HG02642 (cell line): ENCODE results near the gene MTUS2.

Experiments
- ATAC-seq: cut with Tn5 transposase; IDR thresholded peaks from one replicate; pipeline ENCODE4 v1.9.1; 2021; ENCODE audit warnings: mild to moderate bottlenecking; ENCODE audit not compliant: unreplicated experiment, poor library complexity

Gene MTUS2

DNA sequence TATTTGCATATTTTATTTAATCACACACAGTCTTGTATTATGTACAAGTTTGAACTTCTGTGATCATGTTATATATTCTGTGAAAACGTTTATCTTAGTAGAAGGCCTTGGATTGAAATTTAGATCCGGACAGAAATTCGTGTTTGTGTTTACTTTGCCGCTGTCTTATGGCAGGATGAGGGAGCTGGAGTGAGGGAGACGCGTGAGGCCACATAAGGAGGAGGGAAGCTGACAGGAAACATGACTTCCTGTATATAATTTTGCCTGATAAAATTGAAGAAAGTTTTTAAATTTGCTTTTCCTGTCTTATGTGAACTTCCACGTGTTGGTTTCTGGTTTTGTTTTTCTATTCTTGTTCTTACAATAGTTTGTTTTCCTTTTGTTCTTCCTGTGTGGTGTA, 200.2 kb downstream of the MTUS2 start:
- ATAC-seq: no peak

DNA sequence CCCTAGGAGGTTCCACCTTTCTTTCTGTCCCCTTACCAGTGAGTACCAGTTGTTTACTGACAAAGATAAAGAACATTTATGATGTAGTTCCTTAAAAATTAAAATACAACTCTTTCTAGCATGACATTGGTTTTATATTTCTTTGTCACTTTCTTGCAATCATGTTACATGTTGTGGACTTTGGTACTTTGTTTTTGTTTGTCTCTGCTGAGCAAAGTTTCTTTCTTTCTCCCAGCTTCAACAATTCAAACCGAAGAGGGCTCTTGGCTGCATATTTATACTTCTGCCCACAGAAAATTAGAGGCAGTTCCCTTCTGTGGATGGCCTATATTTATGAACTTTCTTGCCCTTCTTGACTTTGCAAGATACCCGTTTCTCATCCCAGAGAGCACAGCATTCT, 201.2 kb downstream of the MTUS2 start:
- no peak for ATAC-seq

DNA sequence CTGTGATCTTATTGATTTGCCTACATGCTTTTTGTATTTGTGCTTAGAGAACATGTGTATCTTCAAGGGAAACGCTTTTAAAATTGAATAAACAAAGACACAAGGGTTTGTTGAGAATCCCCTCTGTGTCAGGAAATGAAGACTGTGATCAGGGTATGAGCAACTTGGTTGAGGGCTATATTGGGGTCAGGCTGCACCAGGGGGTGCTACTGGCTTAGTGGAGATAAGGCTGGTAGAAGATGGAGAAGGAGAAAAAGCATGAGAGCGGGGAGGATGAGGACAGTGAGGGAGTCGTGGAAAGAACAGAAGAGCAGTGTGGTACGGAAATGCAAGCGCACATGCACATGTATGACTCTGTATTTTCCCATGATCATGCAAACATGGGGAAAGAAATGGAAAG, 201.6 kb downstream of the MTUS2 start:
- no peak for ATAC-seq

DNA sequence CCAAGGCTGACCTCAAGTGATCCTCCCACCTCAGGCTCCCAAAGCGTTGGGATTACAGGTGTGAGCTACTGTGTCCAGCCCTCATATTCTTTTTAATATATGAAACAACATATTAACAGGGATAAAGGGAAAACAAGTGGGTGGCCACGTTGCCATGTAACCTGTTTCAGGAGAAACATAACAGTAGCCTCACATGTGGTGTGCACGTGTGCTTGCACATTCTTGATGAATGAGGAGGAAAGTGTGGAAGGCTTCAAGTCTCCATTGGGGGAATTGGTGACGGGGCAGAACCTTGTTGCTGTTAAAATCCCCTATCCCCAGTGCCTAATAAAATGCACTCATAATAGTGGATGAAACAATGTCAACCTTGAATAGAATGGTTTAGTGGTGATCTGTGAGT, 202.3 kb downstream of the MTUS2 start:
- ATAC-seq: no peak

DNA sequence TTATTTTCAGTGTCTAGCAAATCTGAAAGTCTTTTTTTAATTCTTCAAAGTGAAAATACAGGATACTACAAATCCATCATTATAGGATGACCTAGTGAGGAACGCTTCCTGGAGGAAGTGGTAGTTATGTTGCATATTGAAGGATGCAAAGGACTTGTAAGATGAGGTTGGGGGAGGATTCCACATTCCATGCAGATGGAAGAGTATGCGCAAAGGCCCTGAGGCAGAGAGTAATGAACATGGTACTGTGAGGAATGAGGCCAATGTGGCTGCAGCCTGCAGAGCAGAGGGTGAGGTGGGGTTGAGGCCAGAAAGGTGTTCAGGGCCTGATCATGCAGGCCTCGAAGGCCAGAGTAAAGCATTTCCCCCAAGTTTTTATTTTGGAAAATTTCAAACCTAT, 202.8 kb downstream of the MTUS2 start:
- ATAC-seq: no peak

DNA sequence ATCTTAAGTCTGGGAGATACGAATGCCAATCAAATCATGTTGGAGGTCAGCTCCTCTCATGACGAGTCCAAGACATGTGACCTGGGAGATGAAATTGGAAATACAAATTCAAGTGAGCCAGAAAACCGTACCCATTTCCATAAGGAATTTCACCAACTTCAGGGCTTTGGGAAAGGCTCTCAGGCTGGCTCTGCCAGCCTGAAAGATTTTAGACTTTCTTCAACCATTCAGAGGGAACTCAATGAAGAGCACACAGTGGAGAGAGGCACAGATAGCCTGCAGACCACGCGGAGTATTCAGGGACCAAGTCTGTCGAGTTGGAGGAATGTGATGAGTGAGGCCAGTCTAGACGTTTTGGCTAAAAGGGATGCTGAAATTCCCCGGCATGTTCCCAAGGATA, 204.6 kb downstream of the MTUS2 start:
- ATAC-seq: no peak

DNA sequence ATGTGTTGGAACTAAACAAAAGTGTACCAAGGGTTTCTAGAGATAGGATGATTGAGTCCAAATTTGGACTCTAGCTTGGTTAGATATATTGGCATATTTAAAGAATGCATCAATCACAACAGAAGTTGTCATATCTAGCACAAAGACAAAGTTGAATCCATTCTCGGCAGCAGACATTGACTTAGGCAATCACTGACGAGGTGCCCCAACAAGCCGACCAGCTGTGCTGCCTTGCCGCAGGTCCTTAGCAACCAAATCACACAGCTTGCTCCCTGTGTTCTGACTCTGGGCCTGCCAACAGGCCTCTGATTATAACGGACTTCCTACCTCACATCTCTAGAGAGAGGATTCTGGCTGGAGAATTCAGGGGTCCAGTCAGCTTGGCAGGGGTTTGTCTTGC, 208.7 kb downstream of the MTUS2 start:
- ATAC-seq: no peak

DNA sequence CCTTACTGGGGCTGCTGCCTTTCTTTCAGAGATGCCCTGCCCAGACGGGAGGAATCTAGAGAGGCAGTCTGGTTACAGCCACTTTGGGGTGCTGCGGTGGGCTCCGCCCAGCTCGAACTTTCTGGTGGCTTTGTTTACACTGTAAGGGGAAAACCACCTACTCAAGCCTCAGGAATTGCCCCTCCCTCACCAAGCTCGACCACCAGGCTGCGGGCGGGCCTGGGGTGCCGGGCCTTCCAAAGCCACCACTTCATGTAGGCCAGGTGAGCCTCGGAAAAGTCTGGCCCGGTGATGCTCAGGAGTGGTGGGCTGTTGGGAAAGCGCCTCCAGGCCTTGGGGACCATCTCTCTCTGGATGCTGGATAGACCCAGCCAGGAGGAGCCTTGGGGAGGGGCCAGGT, 218.6 kb downstream of the MTUS2 start:
- ATAC-seq: no peak

DNA sequence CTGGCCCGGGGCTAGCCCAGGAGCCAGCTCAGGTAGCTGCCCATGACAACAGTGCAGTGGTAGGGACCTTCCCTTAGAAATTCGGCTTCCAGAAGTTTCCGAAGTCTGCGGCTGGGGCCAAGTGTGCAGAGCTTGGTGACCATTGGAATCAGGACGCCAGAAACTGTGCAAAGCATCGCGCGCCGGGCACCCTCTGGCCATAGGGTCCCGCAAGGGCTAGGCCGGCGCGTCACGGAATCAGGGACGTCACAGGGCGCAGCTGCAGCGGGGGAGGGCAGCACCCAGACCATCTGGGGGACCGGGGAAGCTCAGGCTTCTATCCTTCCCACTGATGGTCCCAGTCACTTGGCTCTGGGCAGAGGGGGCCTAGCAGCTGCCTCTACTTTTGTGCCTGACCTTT, 219.1 kb downstream of the MTUS2 start:
- no peak for ATAC-seq

DNA sequence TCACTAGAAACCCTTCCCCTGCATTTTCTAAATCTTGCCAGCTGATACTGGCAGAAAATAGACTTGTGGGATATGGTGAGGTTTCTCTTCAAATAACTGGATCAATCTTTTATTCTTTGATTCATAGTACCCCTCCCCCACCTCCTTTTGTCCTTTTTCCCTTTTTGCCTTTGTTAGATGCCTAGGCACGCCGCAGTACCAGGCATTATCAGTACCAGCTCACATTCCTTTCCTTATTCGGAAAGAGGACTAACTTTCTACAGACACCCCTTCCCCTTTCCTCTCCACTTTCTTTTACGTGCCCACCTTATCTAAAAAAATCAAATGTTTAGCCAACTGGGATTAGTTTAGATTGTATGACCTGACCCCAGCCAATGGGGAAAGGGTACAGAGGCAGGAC, 226.4 kb downstream of the MTUS2 start:
- no peak for ATAC-seq

DNA sequence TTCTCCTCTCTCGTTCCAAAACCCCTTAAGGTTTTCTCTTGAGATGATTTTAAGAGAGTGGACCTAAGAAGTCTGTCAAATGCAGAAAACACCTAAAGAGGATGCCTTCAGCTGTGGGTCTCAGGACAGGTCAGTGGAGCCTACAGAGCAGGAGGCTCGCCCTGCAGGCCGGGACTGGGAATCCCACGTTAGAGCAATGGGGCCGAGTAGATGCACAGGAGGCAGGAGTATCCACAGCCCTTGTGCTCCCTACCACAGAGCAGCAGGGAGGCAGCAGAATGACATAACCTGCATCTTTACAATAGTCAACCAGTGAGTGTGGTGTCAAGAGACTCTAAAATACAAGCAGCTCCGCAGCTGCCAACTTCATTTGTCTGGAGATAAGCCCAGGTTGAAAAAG, 229.4 kb downstream of the MTUS2 start:
- ATAC-seq: no peak

DNA sequence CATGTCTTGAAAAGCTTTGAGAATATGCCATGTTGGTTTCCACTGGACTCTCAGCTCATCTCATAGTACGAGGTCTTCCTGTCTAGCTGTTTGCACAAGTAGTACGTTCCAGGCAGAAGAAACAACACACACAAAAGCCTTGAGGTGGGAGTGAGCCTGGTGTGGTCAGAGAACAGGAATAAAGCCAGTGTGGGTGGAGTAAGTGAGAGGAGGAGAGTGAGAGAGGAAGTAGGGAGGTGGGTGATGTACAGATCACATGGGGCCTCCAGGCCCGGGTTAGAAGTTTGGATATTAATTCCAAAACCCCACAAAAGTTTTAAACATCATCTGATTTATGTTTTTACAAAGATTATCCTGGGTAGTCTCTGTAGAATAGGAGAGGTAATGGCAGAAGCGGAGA, 230.6 kb downstream of the MTUS2 start:
- ATAC-seq: no peak

DNA sequence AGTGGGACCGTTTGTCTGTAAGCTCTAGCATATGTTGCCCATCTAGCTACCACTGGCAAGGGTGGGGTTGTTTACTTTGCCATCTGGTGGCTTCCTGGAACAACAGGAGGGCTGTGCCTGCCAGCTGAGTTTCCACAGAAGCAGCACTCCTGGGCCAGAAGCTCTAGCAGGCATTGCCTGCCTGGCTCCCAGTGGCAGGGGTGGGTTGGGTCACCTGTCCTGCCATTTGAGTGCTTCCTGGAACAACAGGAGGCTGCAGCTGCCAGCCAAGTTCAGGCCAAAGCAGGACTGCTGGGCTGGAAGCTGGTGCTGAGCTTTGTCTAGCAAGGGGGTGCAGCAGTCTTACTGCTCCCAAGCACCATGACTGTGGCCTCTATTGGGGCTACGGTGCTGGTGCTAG, 239.7 kb downstream of the MTUS2 start:
- ATAC-seq: no peak

DNA sequence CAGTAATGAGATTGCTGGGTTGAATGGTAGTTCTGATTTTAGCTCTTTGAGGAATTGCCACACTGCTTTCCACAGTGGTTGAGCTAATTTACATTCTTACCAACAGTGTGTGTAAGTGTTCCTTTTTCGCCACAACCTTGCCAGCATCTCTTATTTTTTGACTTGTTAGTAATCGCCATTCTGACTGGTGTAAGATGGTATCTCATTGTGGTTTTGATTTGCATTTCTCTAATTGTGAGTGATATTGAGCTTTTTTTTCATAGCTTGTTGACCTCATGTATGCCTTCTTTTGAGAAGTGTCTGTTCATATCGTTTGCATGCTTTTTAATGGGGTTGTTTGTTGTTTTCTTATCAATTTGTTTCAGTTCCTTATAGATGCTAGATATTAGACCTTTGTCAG, 245.0 kb downstream of the MTUS2 start:
- ATAC-seq: no peak

DNA sequence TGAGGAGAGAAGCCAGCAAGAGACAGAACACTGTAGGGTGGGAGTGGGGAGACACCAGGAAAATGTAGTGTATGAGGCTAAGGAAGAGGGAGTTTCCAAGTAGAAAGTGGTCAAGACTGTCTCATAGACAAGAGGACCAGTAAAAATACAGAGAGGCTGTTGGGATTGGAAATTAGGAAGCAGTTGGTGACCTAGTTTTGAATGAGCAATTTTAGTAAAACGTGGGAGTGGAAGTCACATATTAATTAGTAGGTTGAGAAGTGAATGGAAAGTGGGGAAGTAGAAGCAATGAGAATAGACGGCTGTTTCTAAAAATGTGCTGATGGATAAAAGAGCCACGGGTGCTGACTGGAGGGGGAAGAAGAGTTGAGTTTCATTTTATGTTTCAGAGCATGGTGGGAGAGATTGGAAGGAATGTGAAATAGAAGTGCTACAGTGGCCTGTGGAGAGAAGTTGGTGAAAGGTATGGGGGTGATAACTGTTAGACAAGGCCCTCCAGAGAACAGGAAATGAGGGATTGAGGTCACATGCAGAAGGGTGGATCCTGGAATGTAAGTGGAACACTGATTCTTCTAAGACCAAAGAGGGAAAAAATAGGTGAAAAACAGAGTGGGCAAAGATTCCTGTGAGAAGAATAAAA, 247.3 kb downstream of the MTUS2 start:
- ATAC-seq: no peak

DNA sequence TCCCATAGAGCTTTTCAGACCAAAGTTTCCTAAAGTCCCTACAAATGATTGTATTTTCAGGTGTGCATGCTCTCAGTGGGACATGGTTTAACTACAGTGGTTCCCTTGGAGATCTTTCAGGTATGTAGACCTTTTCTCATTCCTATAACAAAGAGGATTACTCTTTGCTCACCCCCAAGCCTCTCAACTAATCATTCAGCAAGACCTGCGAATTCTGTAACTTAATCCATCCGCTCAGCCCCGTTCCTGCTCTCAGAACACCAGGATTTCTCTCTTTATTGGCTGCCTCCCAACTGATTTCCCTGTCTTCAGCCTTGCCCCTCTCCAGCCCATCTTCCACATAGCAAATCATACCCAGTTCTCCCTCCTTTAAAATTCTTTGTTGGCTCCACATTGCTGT, 253.6 kb downstream of the MTUS2 start:
- ATAC-seq: no peak

DNA sequence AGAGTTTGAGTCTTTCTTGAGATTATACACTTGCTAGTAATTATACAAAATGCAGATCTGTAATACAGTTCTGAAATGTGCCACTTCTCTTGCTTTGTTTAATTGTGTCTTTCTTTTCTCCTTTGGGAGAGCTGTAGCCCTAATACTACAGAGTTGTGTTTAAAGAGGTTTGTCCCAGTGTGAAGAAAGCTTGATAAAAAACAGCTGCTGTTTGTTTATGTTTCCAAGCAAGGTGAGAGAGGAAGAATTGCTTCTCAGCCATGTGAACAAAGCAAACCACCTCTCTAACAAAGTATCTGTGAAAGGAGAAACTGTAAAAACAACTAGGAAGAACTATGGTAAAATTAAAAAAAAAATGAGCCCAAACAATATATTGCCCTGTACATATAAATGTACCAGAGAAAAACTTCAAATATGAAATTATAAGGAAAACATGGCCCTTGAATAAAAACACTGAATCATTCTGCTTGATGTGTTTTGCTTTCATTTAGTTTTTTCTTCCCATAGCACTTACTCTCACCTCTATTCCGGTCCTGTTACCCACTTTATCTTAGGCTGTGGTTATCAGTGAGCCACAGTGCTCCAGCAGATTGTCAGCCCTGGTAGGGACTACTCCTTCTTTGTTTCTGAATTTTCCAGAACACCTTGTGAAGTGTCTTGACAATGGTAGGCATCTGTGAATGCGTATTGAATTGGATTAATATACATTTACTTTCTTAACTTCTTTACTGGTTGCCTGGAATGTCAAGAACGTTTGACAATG, 257.1 kb downstream of the MTUS2 start:
- ATAC-seq: no peak

DNA sequence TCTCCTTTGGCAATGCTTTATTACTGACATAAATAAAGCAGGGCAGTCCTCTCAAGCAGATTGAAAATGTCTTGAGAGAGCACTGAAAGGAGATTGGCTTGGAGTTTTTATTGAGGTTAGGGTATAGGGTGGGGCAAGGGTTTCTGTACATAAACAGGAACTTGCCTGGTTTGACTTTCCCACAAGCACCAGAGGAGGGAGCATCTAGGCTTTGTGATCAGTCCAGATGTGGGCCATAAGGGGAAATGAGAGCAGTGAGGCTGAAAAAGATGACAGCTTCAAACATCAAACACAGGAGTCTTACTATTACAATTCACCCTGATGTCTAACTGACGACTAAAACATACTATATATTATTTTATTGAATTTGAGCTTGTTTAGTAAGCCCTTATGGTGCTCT, 260.9 kb downstream of the MTUS2 start:
- ATAC-seq: peak; percentile 86

DNA sequence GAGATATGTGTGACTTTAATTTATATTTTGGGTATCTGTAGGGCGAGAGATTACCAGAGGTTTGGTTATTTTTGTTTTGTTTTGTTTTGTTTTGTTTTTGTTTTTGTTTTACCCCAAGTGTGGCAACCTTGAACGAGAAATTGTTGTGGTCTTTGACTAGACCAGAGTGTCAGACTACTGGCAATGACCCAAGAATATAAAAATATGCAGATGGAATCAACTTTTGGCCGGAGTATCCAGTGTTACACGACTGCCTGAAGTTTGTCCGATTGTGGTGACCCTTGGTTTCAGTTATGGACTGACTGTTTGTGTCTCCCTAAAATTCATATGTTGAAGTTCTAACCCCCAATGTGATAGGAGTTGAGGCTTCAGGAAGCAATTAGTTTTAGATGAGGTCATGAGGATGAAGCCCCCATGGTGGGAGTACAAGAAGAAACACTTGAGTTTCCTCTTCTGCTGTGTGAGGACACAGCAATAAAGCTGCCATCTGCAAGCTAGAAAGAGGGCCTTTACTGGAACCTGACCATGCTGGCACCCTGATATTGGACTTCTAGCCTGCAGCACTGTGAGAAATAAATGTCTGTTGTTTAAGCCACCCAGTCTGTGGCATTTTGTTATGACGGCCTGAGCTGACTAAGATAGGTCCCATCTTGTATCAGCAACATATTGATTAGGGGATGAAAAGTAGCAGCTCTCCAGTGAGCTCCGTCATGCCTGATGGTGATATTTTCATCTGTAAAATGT, 261.7 kb downstream of the MTUS2 start:
- no peak for ATAC-seq

DNA sequence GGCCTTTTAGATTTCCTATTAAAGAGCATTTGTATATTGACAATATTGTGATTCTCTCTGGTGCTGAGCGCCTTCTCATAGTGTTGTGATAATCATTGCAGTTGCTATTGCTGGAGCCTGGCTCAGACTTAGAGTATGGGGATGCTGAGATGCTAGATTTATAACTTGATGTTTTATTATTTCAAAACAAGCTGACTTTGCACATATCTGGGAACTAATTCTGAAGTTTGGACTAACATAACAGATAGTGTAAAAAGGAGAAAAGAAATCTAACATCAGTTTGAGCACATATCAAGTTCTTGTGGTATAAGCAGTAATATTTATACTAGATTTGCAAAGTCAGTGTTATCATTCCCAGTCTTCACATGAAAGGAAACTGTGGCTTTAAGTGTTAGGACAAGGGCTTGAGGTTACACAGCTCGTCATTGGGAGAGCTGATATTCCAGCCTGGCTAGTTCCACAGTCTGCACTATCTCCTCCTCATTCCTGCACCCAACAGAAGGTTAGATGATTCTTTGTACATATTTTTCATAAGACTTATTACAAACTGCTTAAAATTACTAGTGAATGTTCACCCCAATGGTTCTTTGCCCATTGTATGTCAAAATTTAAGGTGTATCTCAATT, 279.8 kb downstream of the MTUS2 start:
- no peak for ATAC-seq

DNA sequence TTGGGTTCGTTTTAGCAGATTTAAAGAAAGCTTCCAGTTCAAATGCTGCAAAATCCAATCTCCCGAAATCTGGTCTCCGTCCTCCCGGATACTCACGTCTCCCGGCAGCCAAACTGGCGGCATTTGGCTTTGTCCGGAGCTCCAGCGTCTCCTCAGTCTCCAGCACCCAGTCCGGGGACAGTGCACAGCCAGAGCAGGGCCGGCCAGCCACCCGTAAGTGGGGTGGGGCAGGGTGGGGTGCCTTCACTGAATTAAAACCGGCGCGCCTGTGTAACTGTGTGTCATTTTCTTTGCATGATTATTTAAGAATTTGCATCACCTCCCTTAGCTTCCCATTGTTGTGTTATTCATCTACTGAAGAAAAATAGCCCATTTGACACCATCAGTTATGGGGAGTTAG, 280.6 kb downstream of the MTUS2 start:
- no peak for ATAC-seq
